ENCODE measurements around the gene RBFOX2.

RBFOX2 gene

GRCh38 chr22:35863432-35863831 is 165.2 kb downstream of the RBFOX2 start:
- no peak for DNase-seq (ENCODE audit: low read depth)

- DNase-seq (ENCODE audit: low read depth): no peak
Measured at GRCh38 chr22:35862697-35863096, 165.9 kb downstream of the RBFOX2 start.

- DNase-seq (ENCODE audit: low read depth): no peak
Measured at GRCh38 chr22:35861451-35861850, 167.2 kb downstream of the RBFOX2 start.

- DNase-seq (ENCODE audit: low read depth): no peak
Measured at GRCh38 chr22:35860837-35861236, 167.8 kb downstream of the RBFOX2 start.

GRCh38 chr22:35860087-35860733 is 168.4 kb downstream of the RBFOX2 start:
- no peak for DNase-seq (ENCODE audit: low read depth)

GRCh38 chr22:35854334-35854733 is 174.3 kb downstream of the RBFOX2 start:
- DNase-seq (ENCODE audit: low read depth): no peak

GRCh38 chr22:35852076-35852475 is 176.5 kb downstream of the RBFOX2 start:
- no peak for DNase-seq (ENCODE audit: low read depth)

- DNase-seq (ENCODE audit: low read depth): no peak
Measured at GRCh38 chr22:35850831-35851230, 177.8 kb downstream of the RBFOX2 start.

GRCh38 chr22:35846804-35847203 is 181.8 kb downstream of the RBFOX2 start:
- no peak for DNase-seq (ENCODE audit: low read depth)

GRCh38 chr22:35844886-35845285 is 183.7 kb downstream of the RBFOX2 start:
- no peak for DNase-seq (ENCODE audit: low read depth)

- no peak for DNase-seq (ENCODE audit: low read depth)
Measured at GRCh38 chr22:35842954-35843353, 185.7 kb downstream of the RBFOX2 start.

GRCh38 chr22:35842519-35842913 is 186.1 kb downstream of the RBFOX2 start:
- DNase-seq (ENCODE audit: low read depth): no peak

- DNase-seq (ENCODE audit: low read depth): no peak
Measured at GRCh38 chr22:35841907-35842518, 186.6 kb downstream of the RBFOX2 start.

GRCh38 chr22:35840302-35840739 is 188.3 kb downstream of the RBFOX2 start:
- DNase-seq (ENCODE audit: low read depth): no peak

- no peak for DNase-seq (ENCODE audit: low read depth)
Measured at GRCh38 chr22:35839841-35840301, 188.8 kb downstream of the RBFOX2 start.

GRCh38 chr22:35838855-35839576 is 189.6 kb downstream of the RBFOX2 start:
- no peak for DNase-seq (ENCODE audit: low read depth)

GRCh38 chr22:35837101-35837727 is 191.4 kb downstream of the RBFOX2 start:
- no peak for DNase-seq (ENCODE audit: low read depth)

- no peak for DNase-seq (ENCODE audit: low read depth)
Measured at GRCh38 chr22:35835998-35836691, 192.5 kb downstream of the RBFOX2 start.

GRCh38 chr22:35835267-35835997 is 193.2 kb downstream of the RBFOX2 start:
- no peak for DNase-seq (ENCODE audit: low read depth)

GRCh38 chr22:35834061-35834460 is 194.6 kb downstream of the RBFOX2 start:
- DNase-seq (ENCODE audit: low read depth): no peak

GRCh38 chr22:35830305-35830704 is 198.3 kb downstream of the RBFOX2 start:
- DNase-seq (ENCODE audit: low read depth): no peak
